Lower leg skin (tissue), 4 donors: ENCODE results near the gene B3GNT2. TPM values are rescaled to one million over a fixed set of nuclear protein-coding genes. Genes with fewer than 3 reads are reported as not detected.

Experiments used
- DNase-seq, 2 donors: peaks; one replicate each; pipeline ENCODE4 v3.0.0-alpha.2; 2019; ENCODE audit warnings: low spot score in 2 of 2
- H3K4me3 ChIP-seq: fragments of 200-600 bp; sonication (generic); 2 replicates; pipeline ENCODE4 v1.5.1; 2017; ENCODE audit warnings: mild to moderate bottlenecking, low read depth; ENCODE audit not compliant: poor library complexity, severe bottlenecking
- CTCF ChIP-seq, 3 donors: fragments of 450-650 bp; IDR thresholded peaks; one replicate each; pipeline ENCODE4 v1.5.1; 2016; ENCODE audit warnings: antibody characterized with exemption in 3 of 3, mild to moderate bottlenecking in 3 of 3, moderate library complexity in 2 of 3
- POLR2A ChIP-seq, 2 donors: fragments of 450-650 bp; IDR thresholded peaks; one replicate each; pipeline ENCODE4 v1.6.1; 2016 to 2017; ENCODE audit warnings: antibody characterized with exemption in 2 of 2, mild to moderate bottlenecking in 1 of 2, moderate library complexity in 1 of 2
- WGBS, 2 donors: methylation state at CpG; one replicate each; pipeline ENCODE4 v1.1.5; 2018; 5-methylcytosine and 5-hydroxymethylcytosine counted together
- intact Hi-C: fragments of 100-400 bp; cut with DNase I; formaldehyde crosslinking; loops from one replicate; pipeline ENCODE4 v1.15.0; 2023; ENCODE audit warnings: low total_unique reads
- total RNA-seq, 4 donors: library from RNA; depleted of rRNA; stranded (reverse); fragments of >200 nt; gene quantifications; one replicate each; pipeline ENCODE4 v1.1.0, GENCODE V29; 2016

B3GNT2 gene
- total RNA-seq, 4 donors from 2014 or later, result 17.9 to 31.1 (median 19.9) TPM

GRCh38 chr2:62184512-62185230 is 11.2 kb upstream of the B3GNT2 start:
- H3K4me3 ChIP-seq, result no peak overlapping the region
- 83 to 85% methylated on average over 3 of the region's 3 CpGs for WGBS, 2 donors
- TF ChIP-seq POLR2A (IDR thresholded peaks at IDR 0.05) (no peak), CTCF (IDR thresholded peaks at IDR 0.05) (no peak)
- intact Hi-C loops, result no loop called here
- no peak for DNase-seq

- DNase-seq, result no peak
- 92 to 97% methylated on average over 15 of the region's 15 CpGs for WGBS, 2 donors
- intact Hi-C loops, result no loop called here
- H3K4me3 ChIP-seq, result no peak overlapping the region
- TF ChIP-seq POLR2A (IDR thresholded peaks at IDR 0.05) (no peak), CTCF (IDR thresholded peaks at IDR 0.05) (no peak)
Observed at GRCh38 chr2:62185475-62186155, 10.3 kb upstream of the B3GNT2 start.

GRCh38 chr2:62186156-62186905 is 9.6 kb upstream of the B3GNT2 start:
- WGBS, 2 donors, result 69 to 71% methylated on average over 4 of the region's 4 CpGs
- H3K4me3 ChIP-seq, result no peak overlapping the region
- no peak for DNase-seq
- intact Hi-C loops, result no loop called here
- TF ChIP-seq POLR2A (IDR thresholded peaks at IDR 0.05) (no peak), CTCF (IDR thresholded peaks at IDR 0.05) (no peak)

GRCh38 chr2:62187246-62187645 is 8.7 kb upstream of the B3GNT2 start:
- no peak for TF ChIP-seq CTCF (IDR thresholded peaks at IDR 0.05)
- no peak for TF ChIP-seq POLR2A (IDR thresholded peaks at IDR 0.05)
- H3K4me3 ChIP-seq, result no peak overlapping the region
- no peak for DNase-seq
- intact Hi-C loops, result no loop called here
- 56 to 63% methylated on average over 9 of the region's 9 CpGs for WGBS, 2 donors

- intact Hi-C loops, result no loop called here
- H3K4me3 ChIP-seq, result no peak overlapping the region
- WGBS, 2 donors, result 75 to 77% methylated on average over 3 of the region's 3 CpGs
- DNase-seq, result no peak
- TF ChIP-seq POLR2A (IDR thresholded peaks at IDR 0.05), result no peak
- TF ChIP-seq CTCF (IDR thresholded peaks at IDR 0.05), result no peak
Observed at GRCh38 chr2:62188416-62188815, 7.5 kb upstream of the B3GNT2 start.
